SK-N-SH (cell line): Measurements from ENCODE around the gene FSD2. TPM values are rescaled to one million over a fixed set of nuclear protein-coding genes. Genes with fewer than 3 reads are reported as not detected.
A peak's percentile ranks its signal among the peaks of the same experiment; 100 is the strongest.

Experiments used
- CTCF ChIA-PET: fragments of 300-600, 350-600 bp; formaldehyde crosslinking; extraction: SDS; loops from one replicate; lab custom pipeline; 2021; lab: Yijun Ruan, JAX
- POLR2A ChIA-PET: fragments of 350-600 bp; sonication (Branson Sonifier 250); formaldehyde crosslinking; extraction: SDS; loops from one replicate; lab custom pipeline; 2020; ENCODE audit warnings: antibody characterized with exemption, inconsistent platforms; lab: Yijun Ruan, JAX
- DNase-seq: peaks from one replicate; pipeline ENCODE4 v3.0.0; 2012
- H2AFZ ChIP-seq: fragments of 200-600 bp; sonication (generic); 2 replicates; pipeline ENCODE4 v1.8.1; 2016; ENCODE audit warnings: antibody characterized with exemption, mild to moderate bottlenecking, low read depth
- H3F3A ChIP-seq: fragments of 200-600 bp; sonication (generic); replicated peaks from 2 replicates; pipeline ENCODE3; 2016; ENCODE audit warnings: antibody characterized with exemption, mild to moderate bottlenecking; ENCODE audit not compliant: insufficient read depth
- H3K27ac ChIP-seq, 2 experiments: fragments of 200-500 bp in 1 of 2; fragments of 200-600 bp in 1 of 2; sonication (Bioruptor generic) in 1 of 2; sonication (generic), shearing (Covaris generic) in 1 of 2; 2 replicates each; pipeline versions ENCODE4 v1.5.1 to v1.6.1; 2014 to 2016; ENCODE audit warnings: low read depth in 2 of 2, inconsistent platforms in 1 of 2, low read length in 1 of 2, mild to moderate bottlenecking in 1 of 2, mixed read lengths in 1 of 2
- H3K27me3 ChIP-seq: fragments of 200-600 bp; sonication (generic), shearing (Covaris generic); 2 replicates; pipeline ENCODE4 v1.6.1; 2016; ENCODE audit warnings: mixed run types; ENCODE audit not compliant: insufficient read depth
- H3K36me3 ChIP-seq, 2 experiments: fragments of 200-500 bp in 1 of 2; fragments of 200-600 bp in 1 of 2; sonication (Bioruptor generic) in 1 of 2; sonication (generic) in 1 of 2; replicated peaks in 1 of 2; 2 replicates each; pipeline versions ENCODE3 to v1.5.1; 2014 to 2016; ENCODE audit warnings: low read length in 1 of 2, mild to moderate bottlenecking in 1 of 2; ENCODE audit not compliant: insufficient read depth in 2 of 2, control insufficient read depth in 1 of 2
- H3K4me1 ChIP-seq, 2 experiments: fragments of 200-500 bp in 1 of 2; fragments of 200-600 bp in 1 of 2; sonication (Bioruptor generic) in 1 of 2; sonication (generic), shearing (Covaris generic) in 1 of 2; 2 replicates each; pipeline versions ENCODE4 v1.5.1 to v1.6.1; 2014 to 2016; ENCODE audit warnings: low read depth in 1 of 2, low read length in 1 of 2, mixed run types in 1 of 2; ENCODE audit not compliant: insufficient read depth in 2 of 2, control insufficient read depth in 1 of 2
- H3K4me2 ChIP-seq: fragments of 200-600 bp; sonication (generic), shearing (Covaris generic); 2 replicates; pipeline ENCODE4 v1.6.1; 2017; ENCODE audit warnings: mixed run types
- H3K4me3 ChIP-seq, 2 experiments: fragments of 200-500 bp in 1 of 2; fragments of 200-600 bp in 1 of 2; sonication (Bioruptor generic) in 1 of 2; sonication (generic), shearing (Covaris generic) in 1 of 2; 2 replicates each; pipeline versions ENCODE4 v1.5.1 to v1.8.1; 2014 to 2016; ENCODE audit warnings: low read depth in 2 of 2, inconsistent platforms in 1 of 2, low read length in 1 of 2, mild to moderate bottlenecking in 1 of 2, mixed read lengths in 1 of 2, moderate library complexity in 1 of 2
- H3K79me2 ChIP-seq: fragments of 200-600 bp; sonication (generic); 2 replicates; pipeline ENCODE4 v1.8.1; 2017; ENCODE audit warnings: mild to moderate bottlenecking; ENCODE audit not compliant: insufficient read depth
- H3K9ac ChIP-seq: fragments of 200-600 bp; sonication (generic); 2 replicates; pipeline ENCODE4 v1.6.1; 2017; ENCODE audit warnings: mixed run types
- H3K9me2 ChIP-seq: fragments of 200-600 bp; sonication (generic); 2 replicates; pipeline ENCODE4 v1.6.1; 2017; ENCODE audit warnings: mixed run types
- H3K9me3 ChIP-seq: fragments of 200-600 bp; sonication (generic); 2 replicates; pipeline ENCODE4 v1.6.1; 2017; ENCODE audit warnings: mixed run types, mild to moderate bottlenecking, moderate library complexity
- H4K20me1 ChIP-seq: fragments of 200-600 bp; sonication (generic); 2 replicates; pipeline ENCODE4 v1.6.1; 2017; ENCODE audit warnings: mild to moderate bottlenecking, mixed run types; ENCODE audit not compliant: insufficient read depth
- CHD2 ChIP-seq: fragments of 150-350 bp; IDR thresholded peaks from 2 replicates; pipeline ENCODE4 v1.6.1; 2018; ENCODE audit warnings: low read length; ENCODE audit not compliant: partially characterized antibody
- ELF1 ChIP-seq: IDR thresholded peaks from 2 replicates; pipeline ENCODE4 v1.4.0; 2012
- EP300 ChIP-seq, 2 experiments: IDR thresholded peaks; 2 replicates each; pipeline versions ENCODE4 v1.4.0 to v1.6.1; 2012; ENCODE audit warnings: borderline replicate concordance in 1 of 2, low read depth in 1 of 2, low read length in 1 of 2
- EZH2phosphoT487 ChIP-seq: fragments of 200-600 bp; sonication (generic); IDR thresholded peaks from 2 replicates; pipeline ENCODE4 v1.6.1; 2017; ENCODE audit warnings: low read depth, mixed run types, mild to moderate bottlenecking, antibody characterized with exemption, moderate library complexity, borderline replicate concordance
- FOSL2 ChIP-seq: IDR thresholded peaks from 2 replicates; pipeline ENCODE4 v1.4.0; 2012; ENCODE audit warnings: low read depth, mild to moderate bottlenecking, moderate library complexity, borderline replicate concordance
- GABPA ChIP-seq: IDR thresholded peaks from 2 replicates; pipeline ENCODE4 v1.4.0; 2012; ENCODE audit warnings: low read depth, mild to moderate bottlenecking
- GATA2 ChIP-seq: sonication (generic); formaldehyde crosslinking; IDR thresholded peaks from 2 replicates; pipeline ENCODE4 v1.5.0; 2020; ENCODE audit warnings: mild to moderate bottlenecking, missing genetic modification reagents
- JUND ChIP-seq: IDR thresholded peaks from 2 replicates; pipeline ENCODE4 v1.4.0; 2012
- NRF1 ChIP-seq: IDR thresholded peaks from 2 replicates; pipeline ENCODE4 v1.6.1; 2012; ENCODE audit warnings: low read depth, mild to moderate bottlenecking, low read length
- POLR2AphosphoS5 ChIP-seq: IDR thresholded peaks from 2 replicates; pipeline ENCODE4 v1.6.1; 2012; ENCODE audit warnings: low read depth, low read length
- RAD21 ChIP-seq: IDR thresholded peaks from 2 replicates; pipeline ENCODE4 v1.6.1; 2012; ENCODE audit warnings: mild to moderate bottlenecking, low read length
- RCOR1 ChIP-seq: fragments of 150-350 bp; IDR thresholded peaks from 2 replicates; pipeline ENCODE4 v1.6.1; 2017; ENCODE audit warnings: antibody characterized with exemption, low read length
- REST ChIP-seq: IDR thresholded peaks from 2 replicates; pipeline ENCODE4 v1.6.1; 2012; ENCODE audit warnings: mild to moderate bottlenecking, low read depth, low read length, moderate library complexity
- SIN3A ChIP-seq: IDR thresholded peaks from 2 replicates; pipeline ENCODE4 v1.6.1; 2012; ENCODE audit warnings: low read depth, mild to moderate bottlenecking, low read length, moderate library complexity, borderline replicate concordance
- TAF1 ChIP-seq: IDR thresholded peaks from 2 replicates; pipeline ENCODE4 v1.6.1; 2012; ENCODE audit warnings: low read depth, mild to moderate bottlenecking, low read length, moderate library complexity, borderline replicate concordance
- TCF12 ChIP-seq: IDR thresholded peaks from 2 replicates; pipeline ENCODE4 v1.4.0; 2012
- TEAD4 ChIP-seq: IDR thresholded peaks from 2 replicates; pipeline ENCODE4 v1.4.0; 2012; ENCODE audit warnings: mild to moderate bottlenecking, borderline replicate concordance; ENCODE audit not compliant: insufficient read depth
- YY1 ChIP-seq: IDR thresholded peaks from 2 replicates; pipeline ENCODE4 v1.4.0; 2012; ENCODE audit warnings: low read depth, mild to moderate bottlenecking
- WGBS: methylation state at CpG from one replicate; pipeline ENCODE4 v1.1.6; 2017; ENCODE audit warnings: low lambda C conversion rate; 5-methylcytosine and 5-hydroxymethylcytosine counted together
- polyA plus RNA-seq, 3 experiments: library from polyadenylated mRNA; depleted of rRNA; stranded (reverse); fragments of >200 nt; gene quantifications; 2 replicates each; pipeline ENCODE4 v1.2.3, GENCODE V29; 2012
- TF ChIP-seq, protein P1 (sequence below): fragments of 200-600 bp; sonication (generic); IDR thresholded peaks from 2 replicates; pipeline ENCODE4 v1.6.1; 2017; ENCODE audit warnings: antibody characterized with exemption, mild to moderate bottlenecking, moderate library complexity
- TF ChIP-seq, protein P2 (sequence below): IDR thresholded peaks from 2 replicates; pipeline ENCODE4 v1.4.0; 2012; ENCODE audit warnings: low read depth, borderline replicate concordance
- TF ChIP-seq, protein P3 (sequence below): IDR thresholded peaks from 2 replicates; pipeline ENCODE4; 2012

Gene FSD2
- polyA plus RNA-seq, 1 of the 3 experiments (the other 2 are of a cell fraction): not detected

DNA sequence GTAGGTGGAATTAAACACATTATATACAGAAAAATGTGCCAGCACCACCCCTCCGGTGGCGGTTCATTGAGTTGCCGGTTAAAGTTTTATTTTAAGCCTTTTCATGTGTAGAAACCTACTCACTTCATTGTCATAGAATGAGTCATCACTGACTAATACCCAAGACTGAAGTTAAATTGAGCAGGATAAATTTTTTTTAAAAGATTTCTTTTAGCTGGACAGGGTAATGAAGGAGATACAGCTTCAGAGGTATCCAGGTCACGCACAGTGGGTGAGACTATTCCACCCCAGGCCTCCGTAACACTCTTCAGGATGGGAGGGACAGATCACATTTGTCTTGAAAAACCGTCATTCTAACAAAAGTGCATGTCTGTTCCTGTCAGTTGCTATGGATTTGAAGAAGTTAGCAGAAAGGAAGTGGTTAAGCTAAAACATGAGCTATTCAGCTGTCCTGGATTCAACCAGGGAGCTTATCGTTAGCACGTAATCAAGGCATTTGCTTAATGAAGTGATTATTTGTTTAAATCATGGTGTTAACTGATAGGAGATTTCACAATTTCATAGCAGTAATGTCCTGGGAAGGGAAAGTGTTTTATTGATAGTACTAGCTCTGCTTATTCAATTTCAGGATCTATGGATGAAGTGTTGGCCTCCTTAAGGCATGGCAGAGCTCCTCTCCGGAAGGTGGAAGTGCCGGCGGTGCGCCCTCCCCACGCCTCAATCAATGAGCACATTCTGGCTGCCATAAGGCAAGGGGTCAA is 26.9 kb upstream of the FSD2 start (continued):
- TF ChIP-seq, protein P1, sequence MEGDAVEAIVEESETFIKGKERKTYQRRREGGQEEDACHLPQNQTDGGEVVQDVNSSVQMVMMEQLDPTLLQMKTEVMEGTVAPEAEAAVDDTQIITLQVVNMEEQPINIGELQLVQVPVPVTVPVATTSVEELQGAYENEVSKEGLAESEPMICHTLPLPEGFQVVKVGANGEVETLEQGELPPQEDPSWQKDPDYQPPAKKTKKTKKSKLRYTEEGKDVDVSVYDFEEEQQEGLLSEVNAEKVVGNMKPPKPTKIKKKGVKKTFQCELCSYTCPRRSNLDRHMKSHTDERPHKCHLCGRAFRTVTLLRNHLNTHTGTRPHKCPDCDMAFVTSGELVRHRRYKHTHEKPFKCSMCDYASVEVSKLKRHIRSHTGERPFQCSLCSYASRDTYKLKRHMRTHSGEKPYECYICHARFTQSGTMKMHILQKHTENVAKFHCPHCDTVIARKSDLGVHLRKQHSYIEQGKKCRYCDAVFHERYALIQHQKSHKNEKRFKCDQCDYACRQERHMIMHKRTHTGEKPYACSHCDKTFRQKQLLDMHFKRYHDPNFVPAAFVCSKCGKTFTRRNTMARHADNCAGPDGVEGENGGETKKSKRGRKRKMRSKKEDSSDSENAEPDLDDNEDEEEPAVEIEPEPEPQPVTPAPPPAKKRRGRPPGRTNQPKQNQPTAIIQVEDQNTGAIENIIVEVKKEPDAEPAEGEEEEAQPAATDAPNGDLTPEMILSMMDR: peak; percentile 37
- no peak for TF ChIP-seq TAF1
- peak; percentile 94 for TF ChIP-seq JUND

DNA sequence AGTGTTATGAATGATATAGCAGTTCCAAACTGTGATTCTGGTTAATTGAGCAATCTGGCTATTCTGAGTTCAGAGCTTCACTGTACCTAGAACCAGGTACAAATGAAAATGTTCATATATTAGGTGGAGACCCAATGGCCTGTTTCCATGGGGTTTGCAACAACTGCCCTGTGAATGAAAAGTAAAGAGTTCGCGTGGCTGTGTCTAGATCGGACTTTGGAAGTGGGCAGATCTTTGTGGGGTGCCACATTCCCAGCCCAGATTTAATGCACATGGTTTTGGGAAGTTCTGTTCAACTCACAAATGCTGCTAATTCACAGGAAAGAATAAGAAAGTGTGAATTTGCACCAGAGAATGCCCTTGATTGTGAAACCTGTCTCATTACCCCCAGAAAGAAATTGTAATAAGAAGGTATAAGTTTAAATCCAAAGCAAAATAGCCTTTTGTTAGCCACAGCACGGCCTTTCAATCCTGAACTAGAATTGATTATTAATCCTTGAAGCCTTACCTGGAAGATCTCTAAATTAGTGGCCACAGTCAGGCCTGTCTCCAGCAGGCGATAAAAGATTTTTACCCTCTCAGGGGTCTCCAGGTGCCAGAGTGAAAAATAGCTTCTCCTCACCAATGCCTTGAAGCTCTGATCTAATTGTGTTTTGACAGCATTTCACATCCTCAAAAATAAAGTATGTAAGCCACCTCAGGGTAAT is 26.2 kb upstream of the FSD2 start:
- H3K79me2 ChIP-seq: no peaks in the 10 kb centered on the region
- H2AFZ ChIP-seq: no peak overlapping the region
- no peak overlapping the region for H3K4me3 ChIP-seq
- H3K27me3 ChIP-seq: no peaks in the 10 kb centered on the region
- H3K9me2 ChIP-seq: no peaks in the 10 kb centered on the region
- peak overlapping the region; percentile 41 to 81; a peak in 3 of 4 replicates for H3K27ac ChIP-seq
- no peaks in the 10 kb centered on the region for H3K9me3 ChIP-seq
- POLR2A ChIA-PET: no interaction called here
- DNase-seq: no peak
- TF ChIP-seq, protein P2, sequence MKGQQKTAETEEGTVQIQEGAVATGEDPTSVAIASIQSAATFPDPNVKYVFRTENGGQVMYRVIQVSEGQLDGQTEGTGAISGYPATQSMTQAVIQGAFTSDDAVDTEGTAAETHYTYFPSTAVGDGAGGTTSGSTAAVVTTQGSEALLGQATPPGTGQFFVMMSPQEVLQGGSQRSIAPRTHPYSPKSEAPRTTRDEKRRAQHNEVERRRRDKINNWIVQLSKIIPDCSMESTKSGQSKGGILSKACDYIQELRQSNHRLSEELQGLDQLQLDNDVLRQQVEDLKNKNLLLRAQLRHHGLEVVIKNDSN: no peak
- TF ChIP-seq GABPA: no peak
- TF ChIP-seq NRF1: no peak
- no peak for TF ChIP-seq GATA2 (CRISPR knock-in tag)
- TF ChIP-seq REST: no peak
- TF ChIP-seq, protein P3, sequence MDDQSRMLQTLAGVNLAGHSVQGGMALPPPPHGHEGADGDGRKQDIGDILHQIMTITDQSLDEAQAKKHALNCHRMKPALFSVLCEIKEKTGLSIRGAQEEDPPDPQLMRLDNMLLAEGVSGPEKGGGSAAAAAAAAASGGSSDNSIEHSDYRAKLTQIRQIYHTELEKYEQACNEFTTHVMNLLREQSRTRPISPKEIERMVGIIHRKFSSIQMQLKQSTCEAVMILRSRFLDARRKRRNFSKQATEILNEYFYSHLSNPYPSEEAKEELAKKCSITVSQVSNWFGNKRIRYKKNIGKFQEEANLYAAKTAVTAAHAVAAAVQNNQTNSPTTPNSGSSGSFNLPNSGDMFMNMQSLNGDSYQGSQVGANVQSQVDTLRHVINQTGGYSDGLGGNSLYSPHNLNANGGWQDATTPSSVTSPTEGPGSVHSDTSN: no peak
- no peak for TF ChIP-seq RCOR1
- no peak for TF ChIP-seq TEAD4
- no peak for TF ChIP-seq YY1
- no peak for TF ChIP-seq EZH2phosphoT487
- TF ChIP-seq SIN3A: no peak
- no peak for TF ChIP-seq POLR2AphosphoS5
- no peak for TF ChIP-seq FOSL2
- TF ChIP-seq EP300 (IDR thresholded peaks at IDR 0.05; ENCODE audit: borderline replicate concordance in 1 of 2, low read depth in 1 of 2, low read length in 1 of 2): no peak
- no peak for TF ChIP-seq CHD2
- TF ChIP-seq TCF12: no peak
- no peak for TF ChIP-seq ELF1
- no peak for TF ChIP-seq RAD21
- H3K9ac ChIP-seq: no peak overlapping the region; the same call in 1 of the 2 replicates
- no peaks in the 10 kb centered on the region for H4K20me1 ChIP-seq
- WGBS: 97% methylated on average over 5 of the region's 5 CpGs
- CTCF ChIA-PET: interaction anchor here (1.2 to 1.3 kb wide), 3 partner anchors 11 to 168 kb away, joined by 3 to 6 read pairs (median 5); no protein-coding TSS in a partner anchor
- H3K36me3 ChIP-seq: peaks cover 62 to 71% of the 10 kb centered on the region in 2 experiments
- peak overlapping the region; percentile 43 for H3K4me2 ChIP-seq
- peaks cover 0 to 16% of the 10 kb centered on the region in 2 experiments for H3K4me1 ChIP-seq
- peaks cover 22% of the 10 kb centered on the region for H3F3A ChIP-seq
